Prostate gland (tissue), 2 donors: ENCODE measurements around the gene KRTAP9-2.

Experiments
- CTCF ChIP-seq, 4 experiments: fragments of 200-600 bp in 2 of 4; fragments of 450-650 bp in 2 of 4; sonication (generic) in 2 of 4; IDR thresholded peaks; 1 replicate in 3 of 4; 2 replicates in 1 of 4; pipeline ENCODE4 v1.5.1; 2016 to 2019; ENCODE audit warnings: antibody characterized with exemption in 4 of 4, mild to moderate bottlenecking in 2 of 4, moderate library complexity in 2 of 4
- POLR2AphosphoS5 ChIP-seq: sonication (generic); formaldehyde crosslinking; IDR thresholded peaks from one replicate; pipeline ENCODE4 v1.6.1; 2017; ENCODE audit warnings: antibody characterized with exemption

DNA sequence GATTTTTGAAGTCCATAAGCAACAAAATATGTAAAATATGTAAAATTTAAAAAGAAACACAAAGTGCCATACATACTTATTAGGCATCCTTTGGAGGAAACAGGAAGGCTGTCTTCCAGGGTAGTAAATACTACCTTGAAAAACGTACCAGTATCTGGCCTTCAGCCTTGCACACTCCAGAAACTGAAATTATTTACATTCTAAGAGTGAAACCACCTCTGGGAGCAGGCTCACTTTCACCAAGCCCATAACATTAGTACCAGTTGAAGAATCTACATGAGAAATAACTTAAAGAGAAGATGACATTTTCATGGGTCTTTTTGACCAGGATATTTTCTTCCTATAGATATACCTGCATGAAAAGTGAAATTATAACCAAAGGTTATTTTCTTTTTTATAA lies 30.4 kb upstream of the KRTAP9-2 start:
- no peak for TF ChIP-seq CTCF (IDR thresholded peaks at IDR 0.05)
- no peak for TF ChIP-seq POLR2AphosphoS5
